Stimulated activated naive B cell treated with anti-CD40 and anti-IgM and Interleukin-4, amounts not matched to agents 10 μg/mL and 1 μg/mL and 100 μg/mL, for 72 hours (primary cell): ENCODE data around the gene GGA2.
A peak's percentile ranks its signal among the peaks of the same experiment; 100 is the strongest.
"Not testable (repeated sequence)": the region's sequence is repeated elsewhere in the genome, so short reads cannot be mapped to it uniquely, and the experiment has no call there.

Source experiments
- ATAC-seq, 2 donors: fragments of 150-1000 bp; cut with Tn5 transposase; replicated peaks; 2 replicates each; pipeline ENCODE4 v1.10.0; 2021; ENCODE audit warnings: moderate library complexity in 1 of 2
- DNase-seq: peaks from one replicate; pipeline ENCODE4 v3.0.0; 2021
- H3K27ac Mint-ChIP-seq: one replicate; pipeline ENCODE4 v1.8.0; 2022; ENCODE audit warnings: mild to moderate bottlenecking, mixed read lengths
- H3K27me3 Mint-ChIP-seq, 2 donors: one replicate each; pipeline ENCODE4 v1.8.0; 2022; ENCODE audit warnings: mixed read lengths in 2 of 2
- H3K36me3 Mint-ChIP-seq, 2 donors: one replicate each; pipeline ENCODE4 v1.8.0; 2022; ENCODE audit warnings: mixed read lengths in 2 of 2, mild to moderate bottlenecking in 1 of 2
- H3K4me1 Mint-ChIP-seq, 2 donors: one replicate each; pipeline ENCODE4 v1.8.0; 2022; ENCODE audit warnings: mixed read lengths in 2 of 2, mild to moderate bottlenecking in 1 of 2
- H3K4me3 Mint-ChIP-seq, 2 donors: one replicate each; pipeline ENCODE4 v1.8.0; 2022; ENCODE audit warnings: mild to moderate bottlenecking in 2 of 2, mixed read lengths in 2 of 2, moderate library complexity in 1 of 2
- H3K9me3 Mint-ChIP-seq, 2 donors: one replicate each; pipeline ENCODE4 v1.8.0; 2022; ENCODE audit warnings: mixed read lengths in 2 of 2, mild to moderate bottlenecking in 1 of 2

GGA2 gene, protein sequence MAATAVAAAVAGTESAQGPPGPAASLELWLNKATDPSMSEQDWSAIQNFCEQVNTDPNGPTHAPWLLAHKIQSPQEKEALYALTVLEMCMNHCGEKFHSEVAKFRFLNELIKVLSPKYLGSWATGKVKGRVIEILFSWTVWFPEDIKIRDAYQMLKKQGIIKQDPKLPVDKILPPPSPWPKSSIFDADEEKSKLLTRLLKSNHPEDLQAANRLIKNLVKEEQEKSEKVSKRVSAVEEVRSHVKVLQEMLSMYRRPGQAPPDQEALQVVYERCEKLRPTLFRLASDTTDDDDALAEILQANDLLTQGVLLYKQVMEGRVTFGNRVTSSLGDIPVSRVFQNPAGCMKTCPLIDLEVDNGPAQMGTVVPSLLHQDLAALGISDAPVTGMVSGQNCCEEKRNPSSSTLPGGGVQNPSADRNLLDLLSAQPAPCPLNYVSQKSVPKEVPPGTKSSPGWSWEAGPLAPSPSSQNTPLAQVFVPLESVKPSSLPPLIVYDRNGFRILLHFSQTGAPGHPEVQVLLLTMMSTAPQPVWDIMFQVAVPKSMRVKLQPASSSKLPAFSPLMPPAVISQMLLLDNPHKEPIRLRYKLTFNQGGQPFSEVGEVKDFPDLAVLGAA

GRCh38 chr16:23510164-23510914, at the start of gene GGA2:
GGA2 (minus strand) TSS chr16:23510494; CDS start chr16:23510411, 83 bp downstream.
- Mint-ChIP-seq H3K27ac (peak within 1 kb of the TSS; percentile 98), H3K36me3 (peaks cover 21 to 41% of the 10 kb centered on the region in 2 donors), H3K27me3 (no peaks in the 10 kb centered on the region), H3K4me1 (peaks cover 38 to 61% of the 10 kb centered on the region in 2 donors), H3K9me3 (peaks cover 2 to 6% of the 10 kb centered on the region in 2 donors), H3K4me3 (peak within 1 kb of the TSS; percentile 87 to 97)
- DNase-seq = peak; percentile 75
- peak; percentile 88 to 93 for ATAC-seq

DNA sequence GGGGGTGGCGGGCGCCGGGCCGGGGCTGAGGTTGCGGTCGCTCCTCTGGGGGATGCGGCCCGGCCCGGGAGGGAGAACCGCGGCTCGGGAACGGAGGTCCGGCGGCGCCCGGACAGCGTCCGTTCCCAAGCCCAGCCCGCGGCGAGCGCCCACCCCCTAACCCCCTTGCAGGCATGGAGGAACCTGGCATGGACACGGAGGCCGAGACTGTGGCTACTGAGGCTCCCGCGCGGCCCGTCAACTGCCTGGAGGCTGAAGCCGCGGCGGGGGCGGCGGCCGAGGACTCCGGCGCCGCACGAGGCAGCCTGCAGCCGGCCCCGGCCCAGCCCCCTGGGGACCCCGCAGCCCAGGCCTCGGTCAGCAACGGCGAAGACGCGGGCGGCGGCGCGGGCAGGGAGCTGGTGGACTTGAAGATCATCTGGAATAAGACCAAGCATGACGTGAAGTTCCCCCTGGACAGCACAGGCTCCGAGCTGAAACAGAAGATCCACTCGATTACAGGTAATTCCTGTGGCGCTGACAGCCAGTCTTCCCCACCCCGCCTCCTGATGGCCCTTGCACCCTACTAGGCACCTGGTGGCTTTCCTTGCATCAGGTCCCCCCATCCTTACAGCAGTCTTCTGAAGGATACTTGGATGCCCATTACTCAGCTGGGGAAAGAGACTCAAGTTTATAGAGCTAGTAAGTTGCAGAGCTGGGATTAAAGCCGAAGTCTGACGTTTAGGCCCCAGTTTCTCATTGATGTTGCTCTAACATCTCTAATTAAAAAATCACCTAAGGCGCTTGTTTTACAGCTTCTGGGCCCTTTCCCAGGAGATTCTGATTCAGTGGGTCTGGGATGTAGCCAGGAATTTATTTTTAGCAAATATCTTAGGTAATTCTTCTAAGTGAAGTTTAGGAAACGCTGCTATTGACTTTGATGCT, 47.7 kb upstream of the GGA2 start:
- Mint-ChIP-seq H3K36me3 (peaks cover 16 to 25% of the 10 kb centered on the region in 2 donors), H3K9me3 (no peaks in the 10 kb centered on the region), H3K27ac (peak overlapping the region; percentile 98), H3K27me3 (no peaks in the 10 kb centered on the region), H3K4me1 (peaks cover 15 to 26% of the 10 kb centered on the region in 2 donors), H3K4me3 (peak overlapping the region; percentile 93 to 97)
- DNase-seq = no peak
- ATAC-seq = peak; percentile 16 to 17

DNA sequence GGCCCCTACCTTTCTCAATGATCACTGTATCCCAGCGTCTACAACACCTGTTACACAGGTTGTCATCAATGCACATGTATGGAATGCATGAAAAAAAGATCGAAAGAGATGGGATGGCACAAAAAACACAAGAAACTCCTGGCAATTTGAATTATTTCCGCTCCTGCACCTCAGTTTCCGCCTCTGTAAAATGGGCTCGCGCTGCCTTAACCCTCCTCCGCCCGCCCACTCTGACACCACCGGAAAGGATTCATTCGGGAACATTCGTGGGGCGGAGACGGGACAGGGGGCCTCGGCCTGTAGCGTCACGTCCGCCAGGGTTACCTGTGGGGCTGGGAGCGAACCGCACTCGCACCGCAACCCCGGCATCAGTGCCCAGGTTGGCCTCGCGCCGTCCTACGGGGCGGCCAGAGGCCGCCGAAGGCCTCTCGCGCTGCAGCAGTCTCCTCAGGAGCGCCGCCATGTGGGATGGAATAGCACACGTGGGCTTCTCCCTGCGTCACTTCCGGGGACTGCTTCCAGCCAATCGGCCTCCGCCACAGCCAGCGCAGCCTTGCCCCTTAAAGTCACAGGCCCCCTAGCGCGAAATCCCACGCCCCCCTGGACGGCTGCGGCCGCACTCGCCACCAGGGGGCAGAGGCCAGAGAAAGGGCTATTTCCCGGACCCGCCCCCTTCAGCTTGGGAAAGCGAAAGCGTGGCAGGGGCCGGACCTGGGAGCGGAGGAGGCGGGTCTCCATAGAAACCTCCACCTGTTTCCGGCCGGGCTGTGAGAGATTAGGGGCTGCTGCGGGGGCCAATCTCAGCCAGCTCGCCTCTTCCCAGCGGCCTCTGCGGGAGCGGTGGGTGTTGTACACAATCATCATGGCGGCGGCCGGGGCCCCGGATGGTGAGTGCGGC, 46.8 kb upstream of the GGA2 start, which contains the start of the genes EARS2 and UBFD1:
TSS of gene EARS2 (minus strand) at position 470 of the 898 bp plus-strand sequence. CDS start at position 463, 7 bp downstream.
TSS of gene UBFD1 (plus strand) at position 847 of the 898 bp plus-strand sequence. CDS start at position 863, 16 bp downstream.
- Mint-ChIP-seq H3K9me3 (no peaks in the 10 kb centered on the region), H3K27me3 (no peaks in the 10 kb centered on the region), H3K27ac (peak within 1 kb of the TSS; percentile 98), H3K4me3 (peak within 1 kb of the TSS; percentile 93 to 97), H3K4me1 (peaks cover 15 to 26% of the 10 kb centered on the region in 2 donors), H3K36me3 (peaks cover 10 to 16% of the 10 kb centered on the region in 2 donors)
- ATAC-seq (peak; percentile 95 to 96), DNase-seq (peak; percentile 99)

- no peak overlapping the region for H3K4me3 Mint-ChIP-seq
- H3K36me3 Mint-ChIP-seq = peaks cover 15 to 27% of the 10 kb centered on the region in 2 donors
- DNase-seq = no peak
These were observed 44.2 kb upstream of the GGA2 start for GRCh38 chr16:23554536-23554935.

GRCh38 chr16:23552161-23552560, 41.9 kb upstream of the GGA2 start:
- Mint-ChIP-seq H3K9me3 (no peaks in the 10 kb centered on the region), H3K27me3 (no peaks in the 10 kb centered on the region), H3K4me3 (no peak overlapping the region), H3K36me3 (peaks cover 21 to 41% of the 10 kb centered on the region in 2 donors), H3K27ac (no peak overlapping the region), H3K4me1 (peaks cover 8 to 14% of the 10 kb centered on the region in 2 donors)
- DNase-seq = no peak
- no peak for ATAC-seq

More at GRCh38 chr16:23554536-23554935, 44.2 kb upstream of the GGA2 start:
- Mint-ChIP-seq H3K27me3 (no peaks in the 10 kb centered on the region), H3K27ac (no peak overlapping the region), H3K4me1 (peaks cover 10 to 13% of the 10 kb centered on the region in 2 donors), H3K9me3 (no peaks in the 10 kb centered on the region)
- no peak for ATAC-seq

DNA sequence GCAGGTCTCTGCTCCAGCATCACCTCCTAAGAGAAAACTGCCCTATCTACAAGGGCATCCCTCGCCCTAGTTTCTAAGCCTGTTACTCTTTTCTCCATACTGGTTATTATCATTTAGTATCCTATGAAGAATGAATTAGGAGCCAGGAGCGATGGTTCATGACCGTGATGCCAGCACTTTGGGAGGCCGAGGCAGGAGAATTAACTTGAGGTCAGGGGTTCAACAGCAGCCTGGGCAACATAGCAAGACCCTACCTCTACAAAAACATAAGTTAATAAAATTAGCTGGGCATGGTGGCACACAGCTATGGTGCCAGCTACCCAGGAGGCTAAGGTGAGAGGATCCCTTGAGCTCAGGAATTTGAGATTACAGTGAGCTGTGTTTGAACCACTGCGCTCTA, 39.6 kb upstream of the GGA2 start:
- Mint-ChIP-seq H3K9me3 (no peaks in the 10 kb centered on the region), H3K27me3 (no peaks in the 10 kb centered on the region), H3K36me3 (peaks cover 22 to 42% of the 10 kb centered on the region in 2 donors), H3K27ac (no peak overlapping the region), H3K4me1 (peaks cover 6 to 8% of the 10 kb centered on the region in 2 donors), H3K4me3 (no peak overlapping the region)
- DNase-seq (no peak), ATAC-seq (no peak)

GRCh38 chr16:23544436-23544835, 34.1 kb upstream of the GGA2 start:
- no peaks in the 10 kb centered on the region for H3K27me3 Mint-ChIP-seq
- DNase-seq = no peak
- no peak overlapping the region for H3K4me3 Mint-ChIP-seq
- no peak for ATAC-seq
- H3K27ac Mint-ChIP-seq = no peak overlapping the region
- H3K36me3 Mint-ChIP-seq = peaks cover 15 to 38% of the 10 kb centered on the region in 2 donors
- peaks cover 4 to 8% of the 10 kb centered on the region in 2 donors for H3K4me1 Mint-ChIP-seq
- no peaks in the 10 kb centered on the region for H3K9me3 Mint-ChIP-seq

DNA sequence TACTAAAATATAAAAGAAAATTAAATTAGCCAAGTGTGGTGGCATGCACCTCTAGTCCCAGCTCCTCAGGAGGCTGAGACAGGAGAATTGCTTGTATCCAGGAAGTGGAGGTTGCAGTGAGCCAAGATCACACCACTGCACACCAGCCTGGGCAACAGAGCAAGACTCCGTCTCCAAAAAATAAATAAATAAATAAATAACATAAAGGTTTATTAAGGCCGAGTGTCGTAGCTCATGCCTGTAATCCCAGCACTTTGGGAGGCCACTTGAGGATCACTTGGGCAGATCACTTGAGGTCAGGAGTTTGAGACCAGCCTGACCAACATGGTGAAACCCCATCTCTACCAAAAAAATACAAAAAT, 30.5 kb upstream of the GGA2 start:
- H3K4me1 Mint-ChIP-seq, ATAC-seq, H3K4me3 Mint-ChIP-seq, H3K27ac Mint-ChIP-seq, H3K9me3 Mint-ChIP-seq, DNase-seq, H3K27me3 Mint-ChIP-seq: not testable (repeated sequence)
- H3K36me3 Mint-ChIP-seq = peaks cover 12 to 27% of the 10 kb centered on the region in 2 donors

DNA sequence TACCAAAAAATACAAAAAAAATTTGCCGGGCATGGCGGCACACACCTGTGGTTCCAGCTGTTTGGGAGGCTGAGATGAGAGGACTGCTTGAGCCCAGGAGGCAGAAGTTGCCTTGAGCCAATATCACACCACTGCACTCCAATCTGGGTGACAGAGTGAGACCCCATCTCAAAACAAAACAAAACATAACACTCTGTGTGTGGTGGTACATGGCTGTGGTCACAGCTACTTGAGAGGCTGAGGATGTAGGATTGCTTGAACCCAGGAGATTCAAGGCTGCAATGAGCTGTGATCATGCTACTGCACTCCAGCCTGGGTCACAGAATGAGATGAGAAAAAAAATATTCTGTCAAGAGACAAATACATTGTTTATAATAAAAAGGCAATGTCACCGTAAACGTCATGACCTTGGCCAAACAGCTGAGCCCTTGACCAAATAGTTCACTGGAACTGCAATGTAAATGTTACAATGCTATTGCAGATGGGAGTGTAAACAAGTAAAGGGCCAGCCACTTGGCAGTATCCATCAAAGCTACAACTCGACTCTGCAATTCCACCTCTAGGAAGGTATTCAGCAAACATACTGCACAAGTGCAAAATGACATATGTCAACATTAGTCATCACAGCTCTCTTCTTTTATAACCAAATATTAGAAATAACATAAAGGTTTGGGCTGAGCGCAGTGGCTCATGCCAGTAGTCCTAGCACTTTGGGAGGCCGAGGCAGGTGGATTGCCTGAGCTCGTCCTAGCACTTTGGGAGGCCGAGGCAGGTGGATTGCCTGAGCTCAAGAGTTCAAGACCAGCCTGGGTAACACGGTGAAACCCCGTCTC, 29.9 kb upstream of the GGA2 start:
- Mint-ChIP-seq H3K36me3 (peaks cover 12 to 27% of the 10 kb centered on the region in 2 donors), H3K4me3 (no peak overlapping the region), H3K9me3 (no peaks in the 10 kb centered on the region), H3K27ac (no peak overlapping the region), H3K27me3 (no peaks in the 10 kb centered on the region), H3K4me1 (no peaks in the 10 kb centered on the region)
- DNase-seq (no peak), ATAC-seq (no peak)

DNA sequence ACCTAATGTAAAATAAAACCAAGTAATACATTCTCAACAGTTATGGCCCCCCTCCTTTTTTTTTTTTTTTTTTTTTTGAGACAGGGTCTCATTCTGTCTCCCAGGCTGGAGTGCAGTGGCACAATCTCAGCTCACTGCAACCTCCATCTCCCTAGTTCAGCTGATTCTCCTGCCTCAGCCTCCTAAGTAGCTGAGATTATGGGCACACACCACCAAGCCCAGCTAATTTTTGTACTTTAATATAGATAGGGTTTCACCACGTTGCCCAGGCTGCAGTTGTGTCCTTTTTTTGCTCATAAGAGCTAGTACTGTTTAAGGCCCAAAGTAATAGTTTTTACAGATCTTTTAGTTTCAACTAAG, 28.6 kb upstream of the GGA2 start:
- Mint-ChIP-seq H3K36me3 (peaks cover 18 to 25% of the 10 kb centered on the region in 2 donors), H3K4me1 (no peaks in the 10 kb centered on the region), H3K27me3 (no peaks in the 10 kb centered on the region), H3K27ac (no peak overlapping the region), H3K4me3 (no peak overlapping the region), H3K9me3 (no peaks in the 10 kb centered on the region)
- ATAC-seq (no peak), DNase-seq (no peak)

GRCh38 chr16:23537390-23537789, 27.1 kb upstream of the GGA2 start:
- ATAC-seq (no peak), DNase-seq (no peak)
- Mint-ChIP-seq H3K9me3 (no peaks in the 10 kb centered on the region), H3K27ac (no peak overlapping the region), H3K4me1 (no peaks in the 10 kb centered on the region), H3K27me3 (no peaks in the 10 kb centered on the region), H3K36me3 (peaks cover 27 to 28% of the 10 kb centered on the region in 2 donors), H3K4me3 (no peak overlapping the region)

DNA sequence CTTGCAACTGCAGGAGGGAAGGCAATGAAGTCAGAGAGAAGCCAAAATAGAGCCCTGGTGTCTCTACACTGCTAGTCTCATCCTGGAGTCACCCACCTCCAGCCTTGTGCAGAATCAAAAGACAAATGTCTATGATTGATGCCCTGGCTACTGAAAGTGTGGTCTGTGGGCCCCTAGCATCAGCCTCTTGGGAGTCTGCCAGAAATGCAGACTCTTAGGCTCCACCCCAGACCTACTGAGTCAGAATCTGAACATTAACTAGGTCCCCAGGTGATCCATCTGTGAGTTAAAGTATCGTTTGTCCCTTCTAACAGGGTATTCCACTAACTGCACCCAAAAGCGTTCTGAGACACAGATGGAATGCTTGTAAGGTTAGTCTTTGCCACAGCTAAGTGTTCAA, 25.6 kb upstream of the GGA2 start:
- Mint-ChIP-seq H3K9me3 (no peaks in the 10 kb centered on the region), H3K36me3 (peaks cover 23 to 26% of the 10 kb centered on the region in 2 donors), H3K27ac (no peak overlapping the region), H3K4me3 (no peak overlapping the region), H3K27me3 (no peaks in the 10 kb centered on the region), H3K4me1 (no peaks in the 10 kb centered on the region)
- ATAC-seq (no peak), DNase-seq (no peak)
